COLO668 (cell line): ENCODE results near the gene MAP3K7.

ENCODE experiments used
- DNase-seq: peaks from one replicate; lab custom pipeline; 2025; ENCODE audit not compliant: unreplicated experiment; lab: John Stamatoyannopoulos, UW

MAP3K7 gene

DNA sequence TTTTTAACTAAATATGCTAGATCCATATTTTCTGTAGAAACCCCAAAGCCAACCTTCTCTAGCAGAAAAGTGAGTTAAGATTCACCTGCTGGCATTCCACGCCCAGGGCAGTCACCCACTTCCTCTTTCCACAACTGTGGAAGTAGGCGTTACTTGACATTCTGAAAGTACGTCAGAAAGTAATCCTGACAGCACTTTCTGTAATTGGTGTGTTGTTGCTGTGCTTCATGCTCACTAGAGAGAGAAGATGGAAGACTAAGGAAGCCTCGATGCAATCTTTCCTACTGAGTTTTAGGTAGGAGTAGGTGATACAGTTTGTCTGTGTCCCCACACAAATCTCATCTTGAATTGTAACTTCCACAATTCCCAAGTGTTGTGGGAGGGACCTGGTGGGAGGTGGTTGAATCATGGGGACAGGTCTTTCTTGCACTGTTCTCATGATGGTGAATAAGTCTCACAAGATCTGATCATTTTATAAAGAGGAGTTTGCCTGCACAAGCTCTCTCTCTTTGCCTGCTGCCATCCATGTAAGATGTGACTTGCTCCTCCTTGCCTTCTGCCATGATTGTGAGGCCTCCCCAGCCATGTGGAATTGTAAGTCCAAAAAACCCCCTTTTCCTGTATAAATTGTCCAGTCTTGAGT is 101.1 kb downstream of the MAP3K7 start:
- no peak for DNase-seq

DNA sequence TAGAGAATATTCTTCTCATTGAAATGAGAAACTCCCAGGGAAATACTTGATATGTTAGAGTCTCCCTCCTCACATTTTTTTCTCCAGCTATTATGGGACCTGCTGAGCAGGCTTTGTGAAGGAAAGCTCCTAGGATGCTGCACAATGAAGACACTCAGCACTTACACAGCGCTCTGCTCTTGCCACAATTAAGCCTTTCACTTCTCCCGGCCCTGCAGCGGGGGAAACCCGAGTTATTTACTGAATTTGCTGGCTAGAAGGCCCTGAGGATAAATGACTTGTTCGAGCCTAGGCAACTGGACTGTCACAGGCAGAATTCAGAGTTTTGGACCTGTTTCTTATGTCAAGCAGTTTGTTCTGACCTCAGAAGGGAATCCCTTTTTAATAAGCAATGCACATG is 102.0 kb downstream of the MAP3K7 start:
- no peak for DNase-seq

DNA sequence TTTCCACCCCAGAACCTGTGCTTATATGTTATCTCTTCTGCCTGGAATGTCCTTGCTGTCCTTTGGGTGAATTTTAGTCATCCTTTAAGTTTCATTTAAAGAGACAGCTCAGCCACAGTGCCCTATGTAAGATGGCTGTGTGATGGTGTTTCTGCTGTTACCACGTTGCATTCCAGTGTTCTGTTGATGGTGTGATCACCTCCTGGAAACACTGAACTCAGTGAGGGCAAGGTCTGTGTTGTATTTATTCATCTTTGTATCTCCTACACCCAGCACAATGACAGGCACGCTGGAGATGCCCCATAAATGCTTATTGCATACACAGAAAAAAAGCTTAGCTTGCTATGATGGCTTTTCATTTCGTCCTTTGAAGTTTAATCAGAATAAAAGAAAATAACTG is 102.5 kb downstream of the MAP3K7 start:
- no peak for DNase-seq

DNA sequence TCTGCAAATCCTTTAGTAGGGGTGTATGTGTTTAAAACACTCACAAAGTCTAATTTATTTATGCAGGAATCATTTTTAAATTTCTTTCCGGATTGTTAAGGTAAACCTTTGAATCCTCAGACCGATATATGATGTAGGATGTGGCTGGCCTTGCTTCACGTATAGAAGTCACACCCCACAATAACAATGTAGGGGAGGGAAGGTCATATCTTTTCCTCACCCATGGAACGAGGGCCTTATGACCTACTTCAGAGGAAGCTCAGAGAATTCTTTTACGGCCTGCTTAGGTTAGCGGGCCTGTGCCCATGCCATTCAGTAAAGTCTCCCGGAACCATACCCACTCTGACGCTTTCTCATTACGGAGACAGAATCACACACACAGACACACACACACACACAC is 102.9 kb downstream of the MAP3K7 start:
- no peak for DNase-seq

DNA sequence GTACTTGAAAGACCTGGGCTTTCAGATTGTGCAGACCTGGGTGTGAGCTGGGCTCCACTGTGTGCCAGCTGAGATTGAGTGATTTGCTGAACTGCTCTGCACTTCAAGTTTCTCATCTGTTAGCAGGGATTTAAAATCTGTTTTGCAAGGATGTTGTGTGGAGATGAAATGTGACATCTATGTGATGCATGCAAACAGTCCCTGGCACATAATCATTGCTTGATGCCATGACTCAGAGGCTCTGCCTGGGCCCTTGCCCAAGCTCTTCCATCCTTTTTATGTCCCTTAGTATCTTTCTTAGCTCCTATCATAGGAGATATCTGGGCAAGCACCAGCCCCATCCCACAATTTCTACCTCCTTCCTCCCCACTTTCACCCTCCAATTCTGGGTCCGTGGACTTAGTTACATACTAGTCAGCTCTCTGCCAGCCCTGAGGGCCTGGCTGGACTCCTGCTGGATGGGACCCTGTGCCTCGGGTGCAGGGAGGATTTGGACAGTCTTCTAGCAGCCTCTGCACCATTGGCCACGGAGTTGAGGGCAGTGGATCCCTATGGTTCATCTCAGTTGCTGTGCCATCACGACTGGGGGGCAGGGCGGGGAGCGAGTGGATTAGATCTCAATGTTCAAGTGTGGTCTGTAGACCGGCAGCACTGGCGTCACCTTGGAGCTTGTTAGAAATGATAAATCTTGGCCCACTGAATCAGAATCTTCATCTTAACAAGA is 103.6 kb downstream of the MAP3K7 start:
- no peak for DNase-seq

DNA sequence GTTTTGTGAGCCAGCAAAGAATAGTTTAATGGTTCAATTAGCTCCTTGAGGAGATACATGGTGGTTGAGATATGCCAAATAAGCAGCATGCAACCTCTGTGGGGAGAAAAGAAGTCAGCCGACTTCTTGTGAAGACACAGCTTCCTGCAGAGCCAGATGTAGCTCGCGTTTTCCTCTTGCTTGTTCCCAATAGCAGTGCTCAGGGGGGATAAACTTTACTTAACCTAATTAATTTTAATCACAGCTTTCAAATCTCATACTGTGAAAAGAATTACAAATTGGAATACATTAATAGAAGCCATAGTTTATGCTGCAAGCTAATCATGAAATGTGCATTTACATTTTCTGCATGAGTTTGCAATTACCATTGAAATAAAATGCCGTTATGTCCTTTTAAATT is 106.2 kb downstream of the MAP3K7 start:
- no peak for DNase-seq

DNA sequence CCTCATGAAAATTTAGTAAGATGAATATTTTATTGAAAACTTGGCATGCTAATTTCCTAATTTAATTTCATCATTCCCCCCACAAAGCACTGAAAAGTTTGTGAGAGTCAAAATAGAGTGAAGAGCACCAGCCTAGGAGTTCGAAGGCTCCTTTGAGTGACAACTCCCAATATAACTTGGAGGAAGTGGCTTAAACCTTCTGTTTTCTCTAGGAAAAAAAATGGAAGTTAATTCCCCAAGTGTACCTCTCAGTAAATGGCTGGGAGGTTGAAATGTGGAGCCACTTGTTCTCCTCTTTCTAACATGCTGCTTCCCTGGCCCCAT is 107.3 kb downstream of the MAP3K7 start:
- DNase-seq = no peak

DNA sequence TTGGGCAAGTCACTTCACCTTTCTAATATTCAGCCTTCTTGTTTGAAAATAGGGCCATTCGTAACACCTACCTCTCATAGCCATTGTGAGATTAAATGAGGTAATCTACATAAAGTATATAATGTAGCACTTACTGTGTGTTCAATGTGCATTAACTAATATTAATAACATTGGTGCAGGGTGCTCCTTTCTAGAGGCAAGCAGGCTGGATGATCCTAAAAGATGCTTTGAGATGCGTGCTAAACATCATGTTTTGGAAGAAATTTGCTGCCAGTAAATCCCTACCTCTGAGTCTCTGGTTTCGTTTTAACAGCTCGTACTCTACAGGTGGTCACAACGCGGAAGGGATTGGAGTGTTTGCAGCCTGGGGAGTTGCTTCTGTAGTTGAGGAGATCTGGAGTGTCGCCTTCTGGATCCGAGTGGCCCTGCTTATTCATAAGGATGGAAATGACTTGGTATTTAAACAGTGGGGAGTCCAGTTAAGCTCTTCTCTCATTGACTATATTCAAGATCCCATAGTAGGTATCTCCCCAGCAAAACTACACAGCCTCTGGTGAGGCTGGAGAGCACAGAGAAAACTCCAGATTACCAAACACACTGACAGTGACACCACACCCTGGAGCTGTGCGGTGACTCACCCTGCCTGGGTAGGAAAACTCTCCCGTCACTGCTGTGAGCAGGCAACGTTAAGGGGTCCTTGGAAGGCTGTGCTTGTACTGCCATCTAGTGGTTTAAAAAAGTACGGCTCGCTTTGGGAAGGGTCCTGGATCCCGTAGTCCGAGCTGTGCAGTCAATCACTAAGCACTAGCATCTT is 107.9 kb downstream of the MAP3K7 start:
- peak; percentile 77 for DNase-seq

DNA sequence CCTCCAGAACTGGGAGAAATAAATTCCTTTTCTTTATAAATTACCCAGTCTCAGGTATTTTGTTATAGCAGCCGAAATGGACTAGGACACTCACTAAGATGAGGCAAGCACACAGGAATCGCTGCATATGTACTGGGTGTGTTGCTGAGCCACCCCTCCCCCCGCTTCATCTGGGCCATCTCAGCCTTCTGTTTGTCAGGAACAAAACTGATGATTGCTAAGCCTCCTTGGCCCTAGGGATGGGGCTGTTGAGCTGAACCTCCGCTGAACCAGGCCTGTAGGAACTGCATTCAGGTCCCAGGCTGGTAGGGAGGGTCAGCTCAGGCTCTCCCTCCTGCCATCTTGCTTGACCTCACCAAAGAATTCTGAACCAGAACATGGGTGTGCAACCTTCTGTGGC is 108.6 kb downstream of the MAP3K7 start:
- no peak for DNase-seq

DNA sequence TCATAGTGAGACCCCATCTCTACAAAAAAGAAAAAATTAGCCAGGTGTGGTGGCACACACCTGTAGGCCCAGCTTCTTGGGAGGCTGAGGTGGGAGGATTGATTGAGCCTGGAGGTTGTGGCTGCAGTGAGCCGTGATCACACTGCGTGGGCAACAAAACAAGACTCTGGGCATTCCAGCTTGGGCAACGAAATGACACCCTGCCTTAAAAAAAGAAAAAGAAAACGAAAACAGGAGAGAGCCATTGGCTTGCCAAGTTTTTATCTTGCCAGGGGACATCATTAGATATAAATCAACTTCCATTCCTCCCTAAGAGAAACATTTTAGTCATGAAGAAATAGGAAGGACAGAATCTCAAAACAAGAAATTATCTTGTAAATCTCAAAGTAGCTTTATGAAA is 109.5 kb downstream of the MAP3K7 start:
- no peak for DNase-seq

DNA sequence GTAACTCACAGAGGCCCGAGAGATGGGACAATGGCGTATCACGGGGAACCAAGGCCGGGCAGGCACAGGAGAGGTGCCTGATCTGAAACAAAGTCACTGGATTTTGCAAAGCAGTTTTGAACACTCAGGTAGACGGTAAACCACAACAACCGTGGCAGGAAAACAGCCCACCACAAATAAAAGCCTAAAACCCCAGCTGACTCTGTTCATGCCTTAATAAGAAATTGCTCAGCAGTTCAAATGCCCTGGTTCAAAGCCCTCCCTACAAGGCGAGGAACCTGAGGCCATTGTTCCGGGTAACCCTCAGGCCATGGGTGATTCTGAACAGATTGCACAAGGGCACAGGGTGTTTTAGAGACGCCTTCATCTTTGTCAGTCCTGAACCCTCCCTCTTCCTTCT is 114.2 kb downstream of the MAP3K7 start:
- no peak for DNase-seq

DNA sequence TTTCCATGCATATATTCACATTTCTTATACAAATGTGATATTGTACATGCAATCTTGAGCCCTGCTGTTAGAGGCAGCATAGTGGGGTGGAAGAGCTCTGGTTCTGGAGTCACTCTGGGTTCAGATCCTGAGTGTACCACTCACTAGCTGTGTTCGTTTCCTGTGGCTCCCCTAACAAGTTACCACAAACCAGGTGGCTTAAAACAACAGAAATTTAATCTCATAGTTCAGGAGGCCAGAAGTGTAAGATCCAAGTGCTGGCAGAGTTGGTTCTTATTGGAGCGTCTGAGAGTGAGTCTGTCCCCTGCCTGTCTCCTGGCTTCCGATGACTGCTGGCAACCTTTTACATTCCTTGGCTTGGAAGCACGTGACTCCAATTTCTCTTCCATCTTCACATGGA is 115.6 kb downstream of the MAP3K7 start:
- no peak for DNase-seq

DNA sequence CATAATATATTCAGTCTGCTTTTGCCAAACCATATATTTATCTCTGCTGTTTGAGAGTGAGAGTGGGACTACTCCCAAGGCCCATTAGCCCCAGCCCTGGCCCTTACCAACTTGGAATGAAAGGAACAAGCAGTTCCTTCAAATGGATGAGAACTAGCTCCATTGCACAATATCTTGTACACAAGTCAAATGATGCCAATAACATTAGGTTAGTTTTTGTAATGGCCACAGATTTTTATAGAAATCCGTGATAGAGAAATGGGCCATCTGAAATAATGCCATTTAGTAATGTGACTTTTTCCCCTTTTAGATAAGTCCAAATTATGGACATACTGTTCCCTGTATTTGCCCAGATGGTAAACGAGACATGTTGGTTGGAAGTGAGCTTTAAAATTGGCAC is 117.0 kb downstream of the MAP3K7 start:
- no peak for DNase-seq

DNA sequence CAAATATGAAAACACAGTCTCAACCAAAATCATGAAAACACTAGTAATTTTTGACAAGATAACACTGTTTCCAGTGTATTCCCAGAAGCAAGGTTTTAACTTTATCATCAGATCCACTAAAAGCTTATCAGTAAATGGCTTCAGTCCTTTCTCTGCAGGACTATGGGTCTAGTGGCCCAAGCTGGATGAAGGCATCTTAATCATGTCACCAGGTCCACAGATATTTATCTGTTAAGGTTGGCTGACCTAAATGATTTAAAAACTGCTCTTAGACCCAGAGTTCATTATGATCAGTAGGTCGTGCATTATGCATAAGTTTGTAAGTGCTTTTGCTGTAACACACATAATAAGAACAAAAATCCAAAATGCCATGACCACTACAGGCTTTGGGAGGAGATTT is 118.0 kb downstream of the MAP3K7 start:
- DNase-seq = no peak

DNA sequence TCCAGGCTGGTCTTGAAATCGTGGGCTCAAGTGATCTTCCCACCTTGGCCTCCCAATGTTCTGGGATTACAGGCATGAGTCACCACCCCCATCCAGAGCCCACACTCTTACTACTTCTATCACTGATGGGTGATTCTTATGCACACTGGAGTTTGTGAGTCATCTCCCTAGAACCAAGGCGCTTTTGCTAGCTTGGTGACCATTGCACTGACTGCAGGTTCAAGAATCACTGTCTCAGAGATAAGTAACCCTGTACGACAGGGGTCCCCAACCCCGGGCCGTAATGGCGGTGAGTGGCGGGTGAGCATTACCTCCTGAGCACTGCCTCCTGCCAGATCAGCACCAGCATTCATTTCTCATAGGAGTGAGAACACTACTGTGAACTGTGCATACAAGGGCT is 118.8 kb downstream of the MAP3K7 start:
- DNase-seq = no peak

DNA sequence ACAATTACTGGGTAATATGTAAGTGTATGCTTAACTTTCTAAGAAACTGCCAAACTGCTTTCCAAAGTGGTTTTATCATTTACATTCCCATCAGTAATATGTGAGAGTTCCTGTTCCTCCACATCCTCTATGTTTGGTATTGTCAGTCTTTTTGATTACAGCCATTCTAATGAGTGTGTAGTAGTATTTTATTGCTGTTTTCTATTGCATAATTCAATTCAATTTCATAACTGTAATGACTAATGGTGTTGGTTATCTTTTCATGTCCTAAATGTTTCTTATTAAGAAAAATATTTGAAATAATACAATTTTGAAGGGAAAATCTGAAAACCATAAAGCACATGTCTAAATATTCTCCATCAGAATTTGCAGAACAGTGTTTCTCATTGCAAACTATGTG is 119.3 kb downstream of the MAP3K7 start:
- no peak for DNase-seq

DNA sequence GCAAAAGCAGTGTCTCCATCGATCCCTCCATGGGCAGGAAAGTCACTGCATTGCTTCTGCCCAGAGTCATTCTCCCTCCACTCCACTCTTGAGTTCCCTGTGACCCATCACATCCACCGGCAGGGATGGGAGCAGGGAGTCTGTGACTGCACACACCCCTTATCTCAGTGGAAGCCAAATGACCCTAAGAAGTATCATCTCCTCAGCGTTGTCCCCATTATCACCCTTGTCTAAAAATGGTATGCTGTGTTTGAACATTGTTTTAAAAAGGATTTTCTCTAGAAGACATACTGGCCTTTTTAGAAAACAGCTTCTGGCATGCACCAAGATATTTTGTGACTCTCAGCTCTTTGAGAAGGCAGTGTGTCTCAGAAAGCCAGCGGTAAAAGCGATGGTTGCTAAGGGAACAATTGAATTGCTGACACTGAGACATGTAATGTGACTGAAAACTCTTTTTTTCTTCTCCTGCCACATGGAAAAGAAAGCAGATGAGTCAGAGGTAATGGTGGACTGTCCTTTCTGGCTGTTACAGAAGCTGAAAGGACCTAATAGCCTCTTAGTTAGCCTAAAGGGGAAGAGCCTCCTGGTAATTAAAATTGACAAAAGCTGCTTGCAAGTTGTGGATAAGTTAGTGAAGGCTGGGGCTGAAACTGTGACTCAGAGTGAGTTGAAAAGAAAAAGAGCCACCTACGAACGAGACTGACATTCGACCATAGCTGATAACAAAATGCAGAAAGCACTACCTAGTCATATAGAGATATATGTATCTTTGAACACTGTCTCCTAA is 120.5 kb downstream of the MAP3K7 start:
- no peak for DNase-seq

DNA sequence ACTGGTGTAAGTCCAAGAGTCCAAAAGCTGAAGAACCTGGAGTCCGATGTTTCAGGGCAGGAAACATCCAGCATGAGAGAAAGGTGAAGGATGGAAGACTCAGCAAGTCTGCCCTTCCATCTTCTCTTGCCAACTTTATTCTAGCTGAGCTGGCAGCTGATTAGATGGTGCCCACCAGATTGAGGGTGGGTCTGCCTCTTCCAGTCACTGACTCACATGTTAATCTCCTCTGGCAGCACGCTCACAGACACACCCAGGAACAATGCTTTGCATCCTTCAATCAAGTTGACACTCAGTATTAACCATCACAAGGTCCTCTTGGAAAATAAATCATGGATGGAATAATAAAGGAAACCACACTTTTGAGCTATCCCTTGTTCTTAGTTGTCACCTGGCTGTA is 121.2 kb downstream of the MAP3K7 start:
- DNase-seq = no peak

DNA sequence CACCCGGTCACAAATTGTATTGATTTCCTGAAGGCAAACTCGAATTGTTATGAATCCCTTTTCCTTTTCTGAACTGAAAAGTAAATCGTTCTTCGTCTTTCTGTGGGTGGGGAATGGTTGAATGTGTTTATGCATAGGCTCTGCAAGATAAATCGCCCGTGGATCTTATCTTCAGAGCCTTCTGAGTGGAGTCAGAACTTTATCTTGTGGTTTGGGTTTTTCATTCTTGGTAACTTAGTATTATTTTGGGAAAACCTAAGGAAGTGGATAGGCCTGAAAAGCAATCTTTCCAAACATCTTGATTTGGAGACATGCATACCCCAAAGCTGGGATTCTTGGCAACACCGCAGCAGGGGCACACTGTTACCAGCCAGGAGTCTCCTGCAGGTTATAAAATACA is 122.4 kb downstream of the MAP3K7 start:
- DNase-seq = no peak

DNA sequence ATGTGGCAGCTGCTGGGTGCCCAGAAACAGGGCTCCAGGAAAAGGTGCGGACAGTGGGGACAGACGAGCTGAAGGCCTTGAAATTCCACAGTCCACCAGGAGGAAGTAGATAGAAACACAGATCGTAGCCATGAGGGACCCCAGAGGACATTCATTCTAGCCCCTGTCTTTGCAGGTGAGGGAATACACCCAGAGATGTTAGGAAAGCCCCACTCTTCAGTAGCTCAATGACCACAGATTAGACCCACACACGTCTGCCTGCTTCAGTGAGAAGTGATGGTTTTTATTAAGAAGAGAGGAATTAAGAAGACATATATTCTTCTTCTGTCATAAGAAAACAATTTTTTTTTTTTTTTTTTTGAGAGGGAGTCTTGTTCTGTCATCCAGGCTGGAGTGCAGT is 123.0 kb downstream of the MAP3K7 start:
- DNase-seq = no peak
